Left ventricle myocardium superior (tissue), 1 donor: ENCODE measurements around the gene TWIST2. TPM values are rescaled to one million over a fixed set of nuclear protein-coding genes. Genes with fewer than 3 reads are reported as not detected.

Experiments
- ATAC-seq: fragments of 200-7000 bp; cut with Tn5 transposase; one replicate; pipeline ENCODE4 v1.9.1; 2020; ENCODE audit warnings: mild to moderate bottlenecking, moderate library complexity
- DNase-seq: peaks from one replicate; pipeline ENCODE4 v3.0.0-alpha.2; 2020
- intact Hi-C: fragments of 100-400 bp; cut with micrococcal nuclease; formaldehyde crosslinking; loops from one replicate; pipeline ENCODE4 v1.11.0; 2022
- total RNA-seq: library from RNA; stranded (reverse); fragmentation: NEBNext Ultra II Directional; extraction: Animal tissue kit (Norgen Biotek cat#: 25700); gene quantifications from one replicate; pipeline ENCODE4 v1.2.1, GENCODE V29; 2021
- donor health status: DM: no; HTN: yes; CAD: no; lungs with severe emphysema.

The TWIST2 gene
- total RNA-seq, 1 donor from 2014 or later, result 2.6 TPM

DNA sequence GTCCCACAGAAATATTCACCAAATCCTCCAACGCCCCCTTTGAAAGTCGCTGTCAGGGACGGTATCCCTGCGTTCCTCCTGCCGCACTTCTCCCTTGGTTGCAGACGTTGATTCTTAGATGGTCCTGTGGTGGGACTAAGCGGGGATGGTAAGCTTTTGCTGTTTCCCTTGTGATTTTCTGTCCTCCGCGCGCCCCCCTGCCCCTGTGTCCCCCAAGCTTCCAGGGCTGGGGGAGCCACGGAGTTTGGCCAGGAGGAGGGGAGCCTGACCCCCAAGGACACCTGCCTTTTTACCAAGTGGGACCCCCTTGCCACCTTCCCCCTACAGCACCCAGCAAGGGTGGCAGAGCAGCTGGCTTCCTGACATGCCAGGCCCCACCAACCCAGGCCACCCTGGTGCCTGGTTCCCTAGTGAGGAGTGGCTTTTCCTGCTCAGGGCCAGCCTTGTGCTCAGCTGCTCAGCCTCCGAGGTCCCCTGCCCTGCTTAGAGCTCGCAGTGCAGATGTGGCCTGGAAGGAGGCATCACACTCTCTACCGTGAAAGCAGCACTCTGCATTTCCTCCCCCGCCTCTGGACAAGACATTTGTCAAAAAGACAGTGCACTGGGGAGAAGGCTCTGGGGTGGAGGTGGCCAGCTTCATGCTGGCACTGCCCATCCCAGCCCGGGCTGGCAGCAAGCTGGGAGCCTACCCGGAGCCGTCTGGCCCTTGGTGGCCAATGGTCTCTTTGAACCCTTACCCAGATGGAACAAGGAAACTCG lies 49.4 kb downstream of the TWIST2 start:
- intact Hi-C loops, result no loop called here
- DNase-seq (no peak), ATAC-seq (no peak)

DNA sequence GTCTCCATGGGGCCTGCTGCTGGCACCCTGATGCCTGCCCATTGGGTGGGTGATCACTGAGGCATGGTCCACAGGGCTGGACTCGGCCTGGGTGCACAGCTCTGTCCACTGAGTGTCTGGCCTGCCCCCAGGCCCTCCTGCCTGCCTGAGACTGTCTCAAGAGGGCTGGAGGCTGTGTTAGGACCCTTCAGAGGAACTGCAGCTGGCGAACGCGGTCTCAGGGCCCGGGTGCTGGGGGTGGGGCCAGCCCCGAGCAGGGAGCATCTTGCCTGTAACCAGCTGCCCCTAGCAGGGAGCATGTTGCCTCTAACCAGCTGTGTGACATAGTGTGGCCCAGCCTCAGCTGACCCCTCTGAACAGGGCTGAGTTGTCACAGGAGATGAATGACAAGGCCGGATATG lies 50.0 kb downstream of the TWIST2 start:
- DNase-seq (no peak), ATAC-seq (peak; percentile 25)
- intact Hi-C loops, result no loop called here

DNA sequence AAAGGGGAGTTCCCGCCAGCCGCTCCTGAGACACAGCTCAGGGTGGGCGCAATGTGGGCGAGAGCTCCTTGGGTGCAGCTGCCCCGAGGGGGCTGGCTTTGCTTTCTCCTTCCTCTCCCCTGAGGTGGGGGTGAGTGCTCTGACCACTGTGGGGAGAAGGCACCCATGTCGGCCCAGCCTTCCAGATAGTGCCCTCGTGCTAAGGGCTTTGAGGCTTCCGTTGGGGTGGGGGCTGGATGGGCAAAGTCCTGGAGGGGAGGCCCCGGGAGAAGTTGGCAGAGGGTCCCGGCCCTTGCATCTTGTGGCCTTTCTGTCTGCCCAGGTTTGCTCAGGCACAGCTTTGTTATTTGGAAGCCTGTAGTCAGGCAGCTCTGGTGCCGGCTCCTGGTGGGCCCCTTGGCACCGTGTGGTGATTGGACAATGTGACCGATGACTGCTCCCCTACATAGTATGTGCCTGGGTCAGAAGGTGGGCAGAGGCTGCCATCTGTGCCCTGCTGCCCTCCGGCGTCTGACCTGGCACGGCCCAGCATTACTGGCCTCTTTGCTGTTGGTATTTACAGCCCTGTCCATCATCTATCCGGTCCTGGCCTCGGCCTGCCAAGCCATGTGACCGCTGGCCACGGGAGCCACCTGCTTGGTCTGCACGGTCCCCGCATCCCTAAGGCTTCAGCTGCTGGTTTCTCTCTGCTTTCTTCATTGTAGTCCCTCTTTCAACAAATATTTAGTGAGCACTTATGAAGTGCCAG lies 50.8 kb downstream of the TWIST2 start:
- ATAC-seq, result no peak
- no peak for DNase-seq
- intact Hi-C loops, result no loop called here

DNA sequence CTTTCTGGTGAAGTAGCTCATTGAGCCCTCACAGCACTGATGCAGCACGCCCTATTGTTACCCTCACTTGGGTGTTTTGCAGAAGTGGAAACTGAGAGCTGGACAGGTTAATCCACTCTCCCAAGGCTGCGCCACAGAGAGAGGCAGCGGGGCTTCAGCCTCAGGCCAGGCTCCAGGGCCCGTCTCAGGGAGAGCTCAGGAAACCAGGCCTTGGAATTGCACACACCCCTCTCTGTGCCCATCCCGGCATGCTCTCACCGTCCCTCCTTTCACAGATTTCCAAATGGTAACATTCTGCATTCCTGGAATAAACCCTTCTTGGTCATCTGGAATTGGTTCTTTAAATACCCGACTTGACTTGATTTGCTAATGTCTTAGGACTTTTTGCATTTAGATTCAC lies 51.5 kb downstream of the TWIST2 start:
- intact Hi-C loops, result no loop called here
- DNase-seq (no peak), ATAC-seq (no peak)

DNA sequence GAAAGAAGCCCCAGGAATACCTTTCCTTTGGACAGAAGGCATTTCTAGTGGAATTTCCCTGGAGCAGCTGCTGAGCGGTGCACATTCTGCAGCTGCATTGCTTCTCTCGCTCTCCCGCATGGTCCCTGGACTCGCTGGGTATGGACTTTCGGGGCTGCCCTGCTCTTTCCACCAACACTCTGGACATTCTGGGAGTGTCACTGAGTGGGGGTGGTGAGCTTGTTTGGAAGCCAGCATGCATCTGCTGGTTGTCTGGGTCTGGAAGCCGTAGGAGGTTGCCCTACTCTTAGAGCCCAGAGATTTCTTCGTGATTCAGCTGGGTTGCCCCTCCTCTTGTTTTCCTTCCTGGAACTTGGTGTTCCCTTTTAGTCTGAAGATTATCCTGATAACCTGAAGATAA lies 52.6 kb downstream of the TWIST2 start:
- DNase-seq (no peak), ATAC-seq (no peak)
- intact Hi-C loops, result no loop called here

DNA sequence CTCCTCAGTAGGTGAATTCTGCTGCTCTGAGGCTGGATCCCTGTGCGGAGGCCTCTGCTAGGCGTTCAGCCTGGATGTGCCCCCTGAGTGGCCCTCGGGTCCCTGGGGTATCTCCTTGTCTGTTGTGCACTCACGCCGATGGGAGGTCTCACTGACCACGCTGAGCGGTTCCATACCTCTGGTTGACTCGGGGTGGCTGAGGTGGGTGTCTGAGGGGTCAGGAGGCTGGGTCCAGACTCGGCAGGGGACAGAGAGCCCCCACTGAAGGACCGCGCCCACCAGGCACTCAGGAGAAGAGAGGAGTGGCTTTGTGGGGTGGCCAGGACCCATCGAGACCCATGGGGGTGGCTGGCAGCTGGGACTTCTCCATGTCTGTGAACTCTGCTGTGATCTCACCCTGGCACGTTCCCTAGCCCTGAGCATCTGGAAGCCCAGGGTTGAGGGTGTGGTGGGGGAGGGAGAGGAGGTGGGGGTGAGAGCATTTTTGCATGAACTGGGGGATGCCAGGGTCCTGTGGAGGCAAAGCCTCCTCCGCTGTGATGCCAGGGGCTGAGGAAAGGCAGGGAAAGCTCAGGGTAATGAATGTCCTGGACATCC lies 53.7 kb downstream of the TWIST2 start:
- intact Hi-C loops, result no loop called here
- ATAC-seq (no peak), DNase-seq (no peak)

DNA sequence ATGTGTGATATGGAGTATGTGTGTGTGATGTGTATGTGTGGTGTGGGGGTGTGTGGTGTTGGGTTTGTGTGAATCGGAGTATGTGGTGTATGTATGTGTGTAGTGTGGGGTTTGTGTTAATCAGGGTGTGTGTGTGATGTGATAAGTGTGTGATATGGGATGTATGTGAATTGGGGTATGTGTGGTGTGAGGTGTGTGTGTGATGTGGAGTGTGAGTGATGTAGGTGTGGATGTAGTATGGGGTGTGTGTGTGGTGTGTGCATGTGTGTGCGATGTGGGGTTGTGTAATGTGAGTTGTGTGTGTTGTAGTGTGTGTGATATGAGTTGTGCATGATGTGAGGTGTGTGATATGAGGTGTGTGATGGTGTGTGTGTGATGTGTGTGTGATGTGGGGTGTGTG lies 54.4 kb downstream of the TWIST2 start:
- DNase-seq (no peak), ATAC-seq (no peak)
- intact Hi-C loops, result no loop called here

DNA sequence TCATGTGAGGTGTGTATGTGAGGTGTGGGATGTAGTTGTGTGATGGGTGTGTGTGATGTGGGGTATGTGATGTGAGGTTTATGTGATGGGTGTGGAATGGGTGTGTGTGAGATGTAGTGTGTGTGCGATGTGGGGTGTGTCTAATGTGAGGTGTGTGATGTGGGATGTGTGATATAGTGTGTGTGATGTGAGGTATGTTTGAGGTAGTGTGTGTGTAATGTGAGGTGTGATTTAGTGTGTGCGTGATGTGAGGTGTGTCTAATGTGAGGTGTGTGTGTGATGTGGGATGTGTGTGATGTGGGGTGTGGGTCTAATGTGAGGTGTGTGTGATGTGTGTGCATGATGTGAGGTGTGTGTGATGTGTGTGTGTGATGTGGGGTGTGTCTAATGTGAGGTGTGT lies 55.3 kb downstream of the TWIST2 start:
- no peak for ATAC-seq
- intact Hi-C loops, result no loop called here
- DNase-seq, result no peak

DNA sequence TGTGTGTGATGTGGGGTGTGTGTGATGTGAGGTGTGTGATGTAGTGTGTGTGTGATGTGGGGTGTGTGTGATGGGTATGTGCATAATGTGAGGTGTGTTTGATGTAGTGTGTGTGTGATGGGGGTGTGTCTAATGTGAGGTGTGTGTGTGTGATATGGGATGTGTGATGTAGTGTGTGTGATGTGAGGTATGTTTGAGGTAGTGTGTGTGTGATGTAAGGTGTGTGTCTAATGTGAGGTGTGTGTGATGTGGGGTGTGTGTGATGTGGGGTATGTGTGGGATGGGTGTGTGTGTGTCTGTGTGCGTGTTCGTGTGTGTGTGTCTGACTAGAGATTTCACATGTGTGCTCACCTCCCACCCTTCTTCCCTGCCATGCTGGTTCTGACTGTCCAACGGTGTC lies 56.3 kb downstream of the TWIST2 start:
- ATAC-seq (no peak), DNase-seq (no peak)
- intact Hi-C loops, result no loop called here

DNA sequence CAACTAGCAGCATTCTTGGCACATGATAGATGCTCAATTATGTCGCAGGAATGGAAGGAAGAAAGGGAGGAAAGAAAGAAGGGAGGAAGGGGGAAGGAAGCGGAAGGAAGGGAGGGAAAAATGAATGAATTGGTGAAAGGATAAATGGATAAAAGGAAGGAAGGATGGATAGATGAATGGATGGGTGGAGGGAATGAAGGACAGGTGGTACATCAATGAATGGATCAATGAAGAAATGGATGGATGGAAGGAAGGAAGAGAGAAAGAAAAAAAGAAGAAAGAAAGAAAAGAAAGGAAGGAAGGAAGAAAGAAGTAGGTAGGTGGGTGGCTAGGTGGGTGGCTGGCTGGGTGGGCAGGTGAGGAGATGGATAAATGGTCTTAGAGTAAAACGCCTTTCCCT lies 56.8 kb downstream of the TWIST2 start:
- DNase-seq, result no peak
- intact Hi-C loops, result no loop called here
- no peak for ATAC-seq

DNA sequence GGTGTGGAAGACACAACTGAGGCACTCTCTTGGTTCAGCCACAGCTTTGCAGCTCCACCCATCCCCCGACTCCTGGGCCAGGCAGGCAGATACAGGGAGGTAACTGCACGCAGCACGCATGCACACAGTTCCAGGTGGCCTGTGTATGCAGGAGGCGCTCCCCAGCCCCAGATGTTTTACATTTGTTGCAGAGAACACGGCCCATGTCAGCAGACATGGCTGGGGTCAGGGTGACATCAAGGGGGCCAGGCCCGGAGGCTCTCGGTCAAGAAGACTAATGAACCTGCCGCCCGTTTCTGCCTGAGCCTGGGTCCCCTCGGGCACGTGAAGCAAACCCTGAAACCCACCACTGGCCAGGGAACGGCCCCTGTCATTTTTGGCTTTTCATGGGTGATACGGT lies 57.3 kb downstream of the TWIST2 start:
- DNase-seq (no peak), ATAC-seq (no peak)
- intact Hi-C loops, result no loop called here

DNA sequence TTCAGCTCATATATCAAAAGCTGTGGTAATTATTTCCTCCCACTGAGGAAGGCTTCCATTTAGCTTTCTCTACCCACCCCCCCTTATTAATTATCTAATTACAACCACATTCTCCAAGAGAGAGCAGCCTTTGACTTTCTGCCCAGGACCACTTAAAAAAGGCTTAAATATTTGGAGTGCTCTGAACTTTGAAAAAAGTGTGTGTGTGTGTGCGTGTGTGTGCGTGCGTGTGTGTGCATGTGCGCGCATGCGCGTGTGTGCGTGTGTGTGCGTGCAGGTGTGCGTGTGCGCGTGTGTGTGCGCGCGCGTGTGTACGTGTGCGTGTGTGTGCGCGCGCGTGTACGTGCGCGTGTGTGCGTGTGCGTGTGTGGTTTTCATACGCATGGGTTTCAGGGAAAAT lies 57.8 kb downstream of the TWIST2 start:
- ATAC-seq (no peak), DNase-seq (no peak)
- intact Hi-C loops, result no loop called here

DNA sequence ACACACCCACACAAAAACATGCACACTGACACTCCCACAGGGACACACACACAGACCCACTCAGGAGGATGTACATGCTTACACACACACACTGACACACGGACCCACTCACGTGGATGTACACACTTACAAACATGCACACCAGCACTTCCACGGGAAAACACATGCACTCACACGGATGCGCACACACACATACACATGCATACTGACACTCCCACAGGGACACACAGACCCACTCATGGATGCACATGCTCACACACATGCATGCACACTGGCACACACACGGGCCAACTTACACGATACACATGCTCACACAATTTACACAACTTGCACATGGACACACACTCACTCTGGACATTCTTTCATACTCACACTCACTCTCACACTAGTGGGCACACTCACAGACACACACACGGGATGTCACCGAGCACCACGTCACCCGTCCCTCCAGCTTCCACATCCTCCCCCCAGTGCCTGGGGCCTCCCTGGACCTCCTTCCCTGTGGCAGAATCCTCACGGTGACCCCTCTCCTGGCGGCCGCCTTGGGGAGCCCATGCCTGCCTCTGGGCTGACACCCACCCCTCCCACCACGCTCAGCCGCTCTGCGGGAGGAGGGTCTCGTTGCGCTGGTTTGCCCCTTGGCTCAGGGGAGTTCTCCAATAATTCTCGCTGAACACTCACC lies 58.5 kb downstream of the TWIST2 start:
- intact Hi-C loops, result no loop called here
- DNase-seq (no peak), ATAC-seq (no peak)

DNA sequence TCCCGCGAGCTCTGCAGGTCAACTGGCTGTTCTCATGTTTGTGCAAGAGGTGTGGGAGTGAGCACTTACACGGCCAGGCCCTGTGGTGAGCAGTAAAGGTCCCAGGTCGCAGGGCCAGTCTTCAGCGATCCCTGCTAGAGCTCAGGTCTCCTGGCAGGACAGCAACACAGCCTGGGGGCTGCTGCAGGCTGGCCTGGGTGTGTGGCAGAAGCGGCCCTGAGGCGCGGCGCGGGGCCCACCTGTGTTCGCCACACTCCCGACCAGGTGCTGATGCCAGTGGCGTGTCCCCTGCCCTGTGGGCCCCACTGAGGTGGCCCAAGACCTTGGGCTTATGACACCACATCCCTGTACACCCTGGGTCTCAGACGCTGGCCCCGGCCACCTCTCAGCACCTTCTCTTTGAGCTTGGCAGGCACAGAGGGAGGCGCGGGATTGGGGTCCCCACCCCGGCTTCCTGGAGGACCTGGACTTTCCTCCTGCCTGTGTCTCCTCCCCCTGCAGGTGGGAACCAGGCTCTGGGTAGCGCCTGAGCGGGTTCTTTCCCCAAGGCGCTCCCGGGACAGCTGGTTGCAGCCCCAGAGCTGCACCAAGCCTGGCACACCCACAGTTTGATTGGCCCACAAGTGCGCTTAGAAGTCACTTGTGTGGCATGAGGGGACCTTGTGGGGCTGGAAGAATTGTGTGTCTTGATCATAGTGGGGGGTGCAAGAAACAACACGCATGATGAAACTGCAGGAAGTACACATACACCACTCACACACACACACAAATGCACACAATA lies 59.2 kb downstream of the TWIST2 start:
- intact Hi-C loops, result no loop called here
- ATAC-seq (no peak), DNase-seq (no peak)

DNA sequence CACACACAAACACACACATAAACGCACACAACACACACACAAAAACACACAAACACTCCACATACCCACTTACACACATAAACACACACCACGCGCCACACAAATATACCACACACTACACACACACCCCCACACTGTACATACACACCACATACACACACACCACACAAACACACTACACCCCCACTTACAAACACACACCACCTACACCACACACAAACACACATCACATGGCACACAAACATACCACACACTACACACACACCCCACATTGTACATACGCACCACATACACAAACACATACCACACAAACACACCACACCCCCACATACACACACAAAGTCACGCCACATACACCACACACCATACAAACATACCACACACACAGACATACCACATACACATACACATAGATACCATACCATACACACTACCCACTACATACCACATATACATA lies 59.9 kb downstream of the TWIST2 start:
- intact Hi-C loops, result no loop called here

DNA sequence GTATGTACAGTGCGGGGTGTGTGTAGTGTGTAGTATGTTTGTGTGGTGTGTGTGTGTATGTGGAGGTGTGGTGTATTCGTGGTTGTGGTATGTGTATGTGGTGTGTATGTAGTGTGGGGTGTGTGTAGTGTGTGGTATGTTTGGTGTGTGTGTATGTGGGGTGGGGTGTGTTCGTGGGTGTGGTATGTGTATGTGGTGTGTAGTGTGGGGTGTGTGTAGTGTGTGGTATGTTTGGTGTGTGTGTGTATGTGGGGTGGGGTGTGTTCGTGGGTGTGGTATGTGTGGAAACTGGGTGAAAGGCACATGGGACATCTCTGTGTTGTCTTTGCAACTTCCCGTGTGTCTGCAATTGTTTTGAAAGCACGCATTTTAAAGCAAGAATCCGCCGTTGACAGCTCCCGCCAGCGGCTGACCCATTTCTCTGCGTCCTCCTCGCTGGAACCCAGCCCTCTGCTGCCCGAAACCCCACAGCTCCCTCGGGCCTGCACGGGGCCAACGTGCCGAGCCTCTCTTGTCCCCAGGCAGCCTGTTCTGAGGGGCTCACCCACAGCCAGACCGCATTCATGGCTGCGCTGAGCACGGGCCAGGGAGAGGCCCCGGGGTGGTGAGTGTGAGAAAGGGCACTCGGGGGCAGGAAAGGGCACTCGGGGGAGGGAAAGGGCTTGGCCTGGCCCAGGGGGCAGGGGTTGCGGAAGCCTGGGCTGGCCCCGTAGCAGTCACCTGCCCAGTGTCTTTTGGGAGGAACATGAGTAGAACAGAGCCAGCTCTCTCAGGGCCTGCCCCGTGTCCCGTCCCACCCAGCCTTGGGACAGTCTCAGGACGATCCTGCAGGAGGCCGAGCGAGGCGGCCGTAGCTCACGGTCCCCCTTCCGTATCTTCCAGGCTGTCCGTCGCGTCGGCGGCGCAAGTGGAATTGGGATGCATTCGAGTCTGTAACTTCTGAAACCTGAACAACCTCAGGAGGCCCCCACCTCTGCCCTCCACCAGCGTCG lies 61.4 kb downstream of the TWIST2 start:
- peak; percentile 66 for DNase-seq
- peak; percentile 62 for ATAC-seq
- intact Hi-C loops, result no loop called here

More for the DNA sequence above, 59.9 kb downstream of the TWIST2 start:
- ATAC-seq (no peak), DNase-seq (no peak)

DNA sequence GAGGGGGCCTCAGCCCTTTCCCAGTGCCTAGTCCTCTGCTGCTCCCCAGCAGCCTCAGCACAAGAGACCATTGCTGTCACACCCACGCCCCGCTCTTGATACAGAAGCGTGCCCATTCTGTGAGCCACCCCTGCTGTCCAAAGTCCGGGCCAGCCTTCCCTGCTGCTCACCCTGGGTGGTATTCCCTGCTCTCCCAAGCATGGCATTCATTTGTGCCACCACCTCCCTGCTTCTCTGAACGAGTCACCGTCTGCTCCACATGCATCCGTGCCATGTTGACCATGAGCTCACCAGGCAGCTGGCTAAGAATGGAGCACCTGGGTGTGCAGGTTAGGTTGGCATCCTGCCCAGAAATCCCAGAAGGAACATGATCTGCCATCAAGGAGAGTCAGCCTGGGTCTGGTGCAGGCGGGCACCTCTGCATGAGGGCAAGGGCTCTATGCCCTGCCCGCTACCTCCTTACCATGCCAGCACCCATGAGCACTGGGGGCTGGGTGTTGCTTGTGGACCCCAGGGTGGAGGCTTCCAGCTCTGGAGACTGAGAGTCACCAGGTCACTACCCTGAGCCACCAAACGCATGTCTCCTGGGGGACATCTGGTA lies 63.0 kb downstream of the TWIST2 start:
- intact Hi-C loops, result no loop called here
- ATAC-seq, result no peak
- no peak for DNase-seq
